ENCODE results near the gene CEP104. TPM values are rescaled to one million over a fixed set of nuclear protein-coding genes. Genes with fewer than 3 reads are reported as not detected.

Gene CEP104
- total and polyA plus RNA-seq, 4 donors = 7.5 to 23.2 (median 12.0) TPM

DNA sequence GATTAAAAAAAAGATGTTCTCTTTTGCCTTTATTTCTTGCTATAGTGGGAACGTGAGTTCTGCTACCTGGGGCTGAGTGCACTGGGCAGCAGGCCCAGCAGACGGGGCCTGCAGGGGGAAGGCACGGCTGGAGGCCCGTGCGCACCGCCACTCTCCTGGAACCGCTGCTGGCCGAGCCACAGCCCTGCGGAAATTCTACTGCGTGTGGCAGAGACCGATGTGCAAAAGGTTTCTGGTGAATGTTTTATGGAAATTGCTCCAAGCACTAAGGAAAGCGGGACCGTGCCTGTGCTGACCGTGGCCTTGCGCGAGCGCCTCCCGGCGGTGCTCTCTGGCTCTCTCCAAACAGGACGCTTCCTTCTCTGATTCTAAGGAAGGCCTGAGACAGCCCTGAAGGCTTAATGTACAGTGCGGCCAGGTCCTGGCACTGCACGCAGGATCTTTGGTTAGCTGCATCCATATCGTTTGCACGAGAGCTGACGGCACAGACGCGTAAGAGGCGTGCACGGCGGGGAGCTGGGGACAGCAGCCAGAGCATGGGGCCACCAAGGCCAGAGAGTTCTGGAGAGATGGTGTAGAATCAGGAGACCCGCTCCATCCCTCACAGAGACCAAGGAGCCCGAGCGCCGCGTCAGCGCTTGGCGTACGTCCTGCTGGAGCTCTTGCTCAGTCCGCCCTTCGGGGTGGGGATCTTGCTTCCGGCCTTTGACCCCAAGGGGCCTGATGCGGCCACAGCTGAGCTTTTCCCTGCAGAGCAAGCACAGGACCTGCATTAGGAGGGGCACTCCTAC lies 42.0 kb downstream of the CEP104 start:
- no peak for DNase-seq (ENCODE audit: low spot score)
- H3K36me3 ChIP-seq (ENCODE audit: control insufficient read depth in 4 of 4, insufficient read depth in 3 of 4, low read depth in 1 of 4, low read length in 3 of 4) = peaks cover 3 to 31% (median 10%) of the 10 kb centered on the region in 4 donors
- H3K4me3 ChIP-seq (ENCODE audit: low read depth in 1 of 3, low read length in 3 of 3) = no peak overlapping the region
- H3K27me3 ChIP-seq (ENCODE audit: control insufficient read depth in 4 of 4, insufficient read depth in 4 of 4, low read length in 3 of 4) = no peaks in the 10 kb centered on the region
- no peaks in the 10 kb centered on the region for H3K9me3 ChIP-seq (ENCODE audit: control insufficient read depth in 4 of 4, low read length in 3 of 4)
- no peak for TF ChIP-seq ATF3 (IDR thresholded peaks at IDR 0.05)
- TF ChIP-seq HNF4G (IDR thresholded peaks at IDR 0.05) = no peak
- no peak for TF ChIP-seq RXRA (IDR thresholded peaks at IDR 0.05)
- TF ChIP-seq FOXA2 (IDR thresholded peaks at IDR 0.05) = no peak
- no peak for TF ChIP-seq HNF4A (conservative IDR thresholded peaks at IDR 0.05)
- no peak for TF ChIP-seq FOXA1 (IDR thresholded peaks at IDR 0.05)
- TF ChIP-seq TAF1 (conservative IDR thresholded peaks at IDR 0.05) = no peak
- TF ChIP-seq YY1 (IDR thresholded peaks at IDR 0.05) = no peak
- TF ChIP-seq, protein P1, sequence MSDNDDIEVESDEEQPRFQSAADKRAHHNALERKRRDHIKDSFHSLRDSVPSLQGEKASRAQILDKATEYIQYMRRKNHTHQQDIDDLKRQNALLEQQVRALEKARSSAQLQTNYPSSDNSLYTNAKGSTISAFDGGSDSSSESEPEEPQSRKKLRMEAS (IDR thresholded peaks at IDR 0.05) = no peak
- TF ChIP-seq JUND (IDR thresholded peaks at IDR 0.05) = no peak
- TF ChIP-seq REST (IDR thresholded peaks at IDR 0.05) = no peak
- TF ChIP-seq SP1 (IDR thresholded peaks at IDR 0.05) = no peak
- TF ChIP-seq GABPA (IDR thresholded peaks at IDR 0.05 in 1 of 2, conservative IDR thresholded peaks at IDR 0.05 in 1 of 2) = no peak
- no peak for TF ChIP-seq EGR1 (IDR thresholded peaks at IDR 0.05; ENCODE audit: low read depth in 2 of 2)
- TF ChIP-seq NR2F2 (IDR thresholded peaks at IDR 0.05) = no peak
- TF ChIP-seq ZBTB33 (IDR thresholded peaks at IDR 0.05) = no peak
- TF ChIP-seq, protein P2, sequence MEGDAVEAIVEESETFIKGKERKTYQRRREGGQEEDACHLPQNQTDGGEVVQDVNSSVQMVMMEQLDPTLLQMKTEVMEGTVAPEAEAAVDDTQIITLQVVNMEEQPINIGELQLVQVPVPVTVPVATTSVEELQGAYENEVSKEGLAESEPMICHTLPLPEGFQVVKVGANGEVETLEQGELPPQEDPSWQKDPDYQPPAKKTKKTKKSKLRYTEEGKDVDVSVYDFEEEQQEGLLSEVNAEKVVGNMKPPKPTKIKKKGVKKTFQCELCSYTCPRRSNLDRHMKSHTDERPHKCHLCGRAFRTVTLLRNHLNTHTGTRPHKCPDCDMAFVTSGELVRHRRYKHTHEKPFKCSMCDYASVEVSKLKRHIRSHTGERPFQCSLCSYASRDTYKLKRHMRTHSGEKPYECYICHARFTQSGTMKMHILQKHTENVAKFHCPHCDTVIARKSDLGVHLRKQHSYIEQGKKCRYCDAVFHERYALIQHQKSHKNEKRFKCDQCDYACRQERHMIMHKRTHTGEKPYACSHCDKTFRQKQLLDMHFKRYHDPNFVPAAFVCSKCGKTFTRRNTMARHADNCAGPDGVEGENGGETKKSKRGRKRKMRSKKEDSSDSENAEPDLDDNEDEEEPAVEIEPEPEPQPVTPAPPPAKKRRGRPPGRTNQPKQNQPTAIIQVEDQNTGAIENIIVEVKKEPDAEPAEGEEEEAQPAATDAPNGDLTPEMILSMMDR (IDR thresholded peaks at IDR 0.05; ENCODE audit: low read depth, low read length, missing input control) = no peak
- no peak for TF ChIP-seq RAD21 (IDR thresholded peaks at IDR 0.05)
- no peak overlapping the region for H3K27ac ChIP-seq (ENCODE audit: low read depth in 1 of 2, low read length in 2 of 2)
- 94% methylated on average over 42 of the region's 42 CpGs for WGBS
- no peak overlapping the region for H3K9ac ChIP-seq (ENCODE audit: low read depth in 1 of 2, low read length in 2 of 2)
- no peaks in the 10 kb centered on the region for H3K4me1 ChIP-seq (ENCODE audit: control insufficient read depth in 4 of 4, insufficient read depth in 4 of 4, low read length in 3 of 4)

Data from liver (tissue), 9 donors.